Fibroblast of the aortic adventitia (primary cell): ENCODE measurements around the gene YIPF6. TPM values are rescaled to one million over a fixed set of nuclear protein-coding genes. Genes with fewer than 3 reads are reported as not detected.
"Not testable (repeated sequence)": the region's sequence is repeated elsewhere in the genome, so short reads cannot be mapped to it uniquely, and the experiment has no call there.

Experiments
- DNase-seq: peaks from one replicate; pipeline ENCODE4 v3.0.0-alpha.2; 2010; ENCODE audit warnings: low read depth
- H3K4me3 ChIP-seq: 2 replicates; pipeline ENCODE4 v1.5.1; 2011; ENCODE audit warnings: low read depth, mild to moderate bottlenecking, control low read depth, low read length, moderate library complexity
- total RNA-seq: library from RNA; depleted of rRNA; stranded (reverse); fragments of >200 nt; gene quantifications from 2 replicates; pipeline ENCODE4 v1.2.3, GENCODE V29; 2012; ENCODE audit warnings: low replicate concordance
- TF ChIP-seq, protein P1 (sequence below): IDR thresholded peaks from 2 replicates; pipeline ENCODE4 v1.5.1; 2011; ENCODE audit warnings: mild to moderate bottlenecking, low read length, control low read depth, inconsistent platforms; ENCODE audit not compliant: insufficient read depth

Gene YIPF6
- total RNA-seq, 1 donor: 31.7 TPM

- no peak overlapping the region for H3K4me3 ChIP-seq
- DNase-seq: peak; percentile 38
- TF ChIP-seq, protein P1, sequence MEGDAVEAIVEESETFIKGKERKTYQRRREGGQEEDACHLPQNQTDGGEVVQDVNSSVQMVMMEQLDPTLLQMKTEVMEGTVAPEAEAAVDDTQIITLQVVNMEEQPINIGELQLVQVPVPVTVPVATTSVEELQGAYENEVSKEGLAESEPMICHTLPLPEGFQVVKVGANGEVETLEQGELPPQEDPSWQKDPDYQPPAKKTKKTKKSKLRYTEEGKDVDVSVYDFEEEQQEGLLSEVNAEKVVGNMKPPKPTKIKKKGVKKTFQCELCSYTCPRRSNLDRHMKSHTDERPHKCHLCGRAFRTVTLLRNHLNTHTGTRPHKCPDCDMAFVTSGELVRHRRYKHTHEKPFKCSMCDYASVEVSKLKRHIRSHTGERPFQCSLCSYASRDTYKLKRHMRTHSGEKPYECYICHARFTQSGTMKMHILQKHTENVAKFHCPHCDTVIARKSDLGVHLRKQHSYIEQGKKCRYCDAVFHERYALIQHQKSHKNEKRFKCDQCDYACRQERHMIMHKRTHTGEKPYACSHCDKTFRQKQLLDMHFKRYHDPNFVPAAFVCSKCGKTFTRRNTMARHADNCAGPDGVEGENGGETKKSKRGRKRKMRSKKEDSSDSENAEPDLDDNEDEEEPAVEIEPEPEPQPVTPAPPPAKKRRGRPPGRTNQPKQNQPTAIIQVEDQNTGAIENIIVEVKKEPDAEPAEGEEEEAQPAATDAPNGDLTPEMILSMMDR: no peak
Observed at GRCh38 chrX:68503836-68504636, 5.2 kb downstream of the YIPF6 start.

DNA sequence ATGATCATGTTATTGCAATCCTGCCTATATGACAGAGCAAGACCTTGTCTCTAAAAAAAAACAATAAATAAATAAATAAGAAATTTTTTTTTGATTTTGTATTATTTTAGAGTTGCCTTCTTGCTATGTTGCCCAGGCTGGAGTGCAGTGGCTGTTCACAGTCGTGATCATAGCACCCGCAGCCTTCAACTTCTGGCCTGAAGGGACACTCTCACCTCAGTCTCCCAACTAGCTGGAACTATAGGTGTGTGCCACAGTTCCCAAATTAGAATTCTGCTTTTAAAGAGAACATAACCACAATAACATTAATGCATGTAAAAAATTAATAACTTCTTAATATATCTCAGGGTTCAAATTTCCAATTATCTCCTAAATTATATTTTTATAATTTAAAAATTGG lies 7.8 kb downstream of the YIPF6 start:
- H3K4me3 ChIP-seq: no peak overlapping the region
- TF ChIP-seq, protein P1: no peak
- DNase-seq: no peak

DNA sequence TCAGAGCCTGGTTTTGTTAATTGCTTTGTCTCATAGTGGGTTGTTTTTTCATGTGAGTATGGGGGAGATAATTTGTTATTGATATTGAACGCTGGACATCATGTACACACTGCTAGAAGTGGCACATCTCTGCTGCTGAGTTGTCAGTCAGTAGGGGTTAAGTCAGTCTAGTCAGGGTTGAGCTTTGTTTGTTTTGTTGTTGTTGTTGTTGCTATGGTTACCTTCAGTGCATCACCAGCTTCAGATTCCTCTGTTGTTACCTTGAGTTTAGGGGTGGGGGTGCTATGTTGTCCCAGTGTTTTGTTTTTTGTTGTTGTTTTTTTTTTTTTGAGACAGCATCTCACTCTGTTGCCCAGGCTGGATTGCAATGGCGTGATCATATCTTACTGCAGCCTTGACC lies 9.9 kb downstream of the YIPF6 start:
- TF ChIP-seq, protein P1: no peak
- no peak for DNase-seq
- H3K4me3 ChIP-seq: no peak overlapping the region

DNA sequence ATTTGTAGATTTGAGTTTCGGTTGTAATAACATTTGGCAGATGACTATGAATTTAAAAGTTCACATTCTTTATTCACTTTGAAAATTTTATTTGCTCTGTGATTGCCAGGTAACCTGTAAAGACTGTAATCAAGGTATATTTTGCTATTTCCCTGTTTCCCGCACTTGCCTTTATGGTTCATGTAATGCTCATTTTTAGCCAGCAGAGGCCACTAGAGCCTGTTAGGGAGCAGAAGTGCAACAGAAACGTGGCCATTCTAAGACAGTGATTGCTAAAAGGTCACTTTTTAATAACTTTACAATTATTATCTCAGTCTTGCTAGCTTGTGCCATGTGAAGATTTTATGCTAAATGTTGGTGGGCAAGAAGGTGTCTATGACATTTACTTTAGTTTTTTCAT lies 12.4 kb downstream of the YIPF6 start:
- TF ChIP-seq, protein P1: peak; percentile 84
- peak; percentile 59 for DNase-seq
- no peak overlapping the region for H3K4me3 ChIP-seq

GRCh38 chrX:68524680-68525079 lies 25.8 kb downstream of the YIPF6 start:
- H3K4me3 ChIP-seq, DNase-seq: not testable (repeated sequence)

DNA sequence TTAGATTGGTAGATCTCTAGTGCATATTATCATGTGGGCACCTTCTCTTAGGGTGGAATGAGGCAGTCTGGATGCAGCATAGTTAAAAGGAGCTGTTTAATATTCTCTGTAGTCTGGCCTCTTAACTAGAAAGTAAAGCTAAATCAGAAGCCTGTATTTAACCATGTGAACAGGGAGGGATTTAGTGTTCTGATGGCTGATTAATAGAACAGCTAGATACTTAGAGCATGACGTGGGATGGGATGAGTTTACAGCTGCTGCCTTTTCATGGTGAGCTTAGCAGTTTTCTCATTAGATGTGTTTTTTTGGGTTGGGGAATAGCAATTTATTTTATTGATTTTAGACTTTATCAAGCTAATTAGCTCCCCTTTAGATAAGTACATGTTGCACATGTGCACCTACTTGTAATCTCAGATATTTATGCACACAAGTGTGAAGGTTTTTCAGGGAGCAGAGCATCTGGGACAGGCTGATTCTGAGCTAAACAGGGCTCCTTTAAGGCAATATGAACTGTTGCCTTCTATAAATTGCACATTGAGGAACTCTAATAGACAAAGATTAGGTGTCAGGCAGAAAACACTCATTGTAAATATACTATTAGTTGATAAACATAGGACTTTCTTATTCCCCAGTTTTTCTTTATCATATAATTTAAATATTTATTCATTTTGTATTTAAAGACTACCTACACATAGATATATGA lies 34.1 kb downstream of the YIPF6 start:
- TF ChIP-seq, protein P1: no peak
- DNase-seq: no peak
- H3K4me3 ChIP-seq: no peak overlapping the region

DNA sequence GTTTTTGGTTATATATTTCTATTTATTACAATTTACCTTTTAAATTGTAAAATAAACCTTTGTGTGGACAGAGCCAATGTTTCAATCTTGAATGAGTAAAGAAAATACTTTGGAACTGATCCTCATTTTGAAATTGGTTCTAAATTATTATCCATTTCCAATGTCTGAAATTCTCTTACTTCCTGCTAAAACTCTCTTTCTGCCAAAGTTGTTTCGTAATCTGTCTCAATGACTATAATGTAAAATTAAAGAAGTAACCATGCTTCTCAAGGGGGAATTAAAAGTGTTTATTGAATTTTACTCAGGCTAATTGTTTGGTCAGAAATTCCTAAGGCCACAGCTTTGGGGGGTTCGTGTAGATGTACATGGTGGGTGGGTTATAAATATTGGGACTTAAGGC lies 34.8 kb downstream of the YIPF6 start:
- DNase-seq: peak; percentile 17
- TF ChIP-seq, protein P1: no peak
- no peak overlapping the region for H3K4me3 ChIP-seq
